Measurements from ENCODE around the gene RFFL.
"Not testable (repeated sequence)": the region's sequence is repeated elsewhere in the genome, so short reads cannot be mapped to it uniquely, and the experiment has no call there.

Gene RFFL

DNA sequence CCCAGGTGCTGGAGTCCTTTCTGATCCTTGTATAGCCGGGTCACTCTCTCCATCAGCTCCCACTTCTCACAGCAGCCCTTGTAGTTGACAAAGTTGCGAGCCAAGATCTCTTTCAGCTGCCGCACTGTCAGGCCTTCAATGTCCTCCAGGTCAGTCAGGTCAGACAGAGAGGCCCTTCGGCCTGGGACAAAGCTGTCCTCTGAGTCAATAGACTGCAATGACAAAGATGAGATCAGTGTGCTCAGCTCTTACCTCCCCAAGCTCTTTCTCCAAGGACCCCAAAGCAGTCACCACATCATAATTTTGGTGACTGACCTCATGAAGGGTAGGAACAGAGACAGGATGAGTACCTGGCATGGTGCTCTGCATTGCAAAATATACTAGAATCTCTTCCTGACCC is 47.1 kb downstream of the RFFL start:
- Histone ChIP-seq H3K27me3 (ENCODE audit: control insufficient read depth, insufficient read depth, low read length) (no peaks in the 10 kb centered on the region), H3K9me3 (ENCODE audit: control insufficient read depth, insufficient read depth, low read length) (no peaks in the 10 kb centered on the region), H3K9ac (ENCODE audit: low read depth, low read length) (no peak overlapping the region), H3K4me1 (ENCODE audit: control insufficient read depth, insufficient read depth, low read length) (no peaks in the 10 kb centered on the region), H3K4me3 (ENCODE audit: low read depth, low read length) (no peak overlapping the region), H3K36me3 (ENCODE audit: control insufficient read depth, insufficient read depth, low read length) (no peaks in the 10 kb centered on the region)

DNA sequence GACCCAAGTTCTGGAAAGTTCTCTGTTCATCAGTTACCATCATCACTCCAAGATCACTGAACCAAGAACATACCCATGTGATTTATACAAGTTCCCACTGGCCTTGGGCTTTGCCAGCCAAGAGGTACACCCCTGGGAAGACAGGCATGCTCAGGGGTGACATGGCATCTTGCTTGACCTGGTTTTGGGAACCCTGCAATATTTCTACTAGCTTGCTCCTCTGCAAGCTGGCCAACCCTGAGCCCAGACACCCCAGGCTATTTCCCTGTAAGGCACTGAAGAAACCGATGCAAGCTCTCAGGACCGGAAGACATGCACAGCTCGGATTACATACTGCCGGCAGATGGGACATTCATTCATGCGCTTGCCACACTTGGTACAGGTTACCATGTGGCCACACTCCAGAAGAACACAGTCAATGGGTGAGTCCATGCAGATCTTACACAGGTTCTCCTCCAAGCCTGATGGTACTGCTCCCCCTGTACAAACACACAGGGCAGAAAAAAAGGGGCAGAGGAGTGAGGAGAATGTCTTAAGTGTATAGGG is 51.8 kb downstream of the RFFL start:
- Histone ChIP-seq H3K9me3 (ENCODE audit: control insufficient read depth, insufficient read depth, low read length) (no peaks in the 10 kb centered on the region), H3K9ac (ENCODE audit: low read depth, low read length) (no peak overlapping the region), H3K27me3 (ENCODE audit: control insufficient read depth, insufficient read depth, low read length) (no peaks in the 10 kb centered on the region), H3K4me1 (ENCODE audit: control insufficient read depth, insufficient read depth, low read length) (no peaks in the 10 kb centered on the region), H3K36me3 (ENCODE audit: control insufficient read depth, insufficient read depth, low read length) (peaks cover 12% of the 10 kb centered on the region), H3K4me3 (ENCODE audit: low read depth, low read length) (no peak overlapping the region)

DNA sequence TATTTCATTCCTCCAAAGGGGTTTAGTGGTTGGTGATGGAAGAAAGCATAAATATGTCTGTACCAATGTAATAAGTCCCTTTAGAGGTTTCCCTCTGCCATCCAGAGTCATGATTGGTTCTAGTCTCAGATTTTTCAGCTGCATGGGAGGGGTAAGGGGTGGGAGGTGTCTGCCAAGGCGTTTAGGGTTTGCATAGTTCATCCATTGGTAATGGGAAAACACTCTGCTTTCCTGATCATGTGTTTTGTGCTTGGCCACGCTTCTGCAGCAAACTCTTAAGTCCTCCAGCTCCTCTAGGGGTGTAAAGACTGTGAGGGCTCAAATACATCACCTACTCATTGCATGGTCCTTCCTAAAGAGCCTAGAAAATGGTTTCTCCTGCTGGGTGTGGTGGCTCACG is 53.4 kb downstream of the RFFL start:
- no peaks in the 10 kb centered on the region for H3K4me1 ChIP-seq (ENCODE audit: control insufficient read depth, insufficient read depth, low read length)
- peaks cover 12% of the 10 kb centered on the region for H3K36me3 ChIP-seq (ENCODE audit: control insufficient read depth, insufficient read depth, low read length)
- H3K4me3 ChIP-seq (ENCODE audit: low read depth, low read length): no peak overlapping the region
- H3K27me3 ChIP-seq (ENCODE audit: control insufficient read depth, insufficient read depth, low read length): no peaks in the 10 kb centered on the region
- H3K9ac ChIP-seq (ENCODE audit: low read depth, low read length): no peak overlapping the region
- H3K9me3 ChIP-seq (ENCODE audit: control insufficient read depth, insufficient read depth, low read length): no peaks in the 10 kb centered on the region

DNA sequence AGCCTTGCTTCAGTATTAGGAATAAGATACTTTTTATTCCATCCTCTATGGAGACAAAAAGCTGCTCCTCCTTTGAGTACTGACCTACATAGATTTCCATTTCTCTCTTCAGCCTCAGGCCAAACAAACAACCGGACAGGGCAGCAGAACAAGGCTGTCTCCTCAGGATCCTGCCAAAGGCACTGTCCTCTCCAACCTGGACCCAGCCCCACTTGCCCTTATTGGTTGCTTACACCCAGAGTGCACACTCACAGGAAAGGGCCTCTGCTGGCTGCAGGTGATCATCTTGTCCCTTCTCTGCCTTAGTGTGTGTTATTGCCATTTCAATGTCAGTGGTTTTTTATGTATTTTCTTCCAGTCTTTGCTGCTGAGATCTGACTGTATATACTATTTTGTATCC is 56.5 kb downstream of the RFFL start:
- Histone ChIP-seq H3K9me3 (ENCODE audit: control insufficient read depth, insufficient read depth, low read length) (no peaks in the 10 kb centered on the region), H3K27me3 (ENCODE audit: control insufficient read depth, insufficient read depth, low read length) (no peaks in the 10 kb centered on the region), H3K36me3 (ENCODE audit: control insufficient read depth, insufficient read depth, low read length) (peaks cover 34% of the 10 kb centered on the region), H3K4me3 (ENCODE audit: low read depth, low read length) (no peak overlapping the region), H3K4me1 (ENCODE audit: control insufficient read depth, insufficient read depth, low read length) (no peaks in the 10 kb centered on the region), H3K9ac (ENCODE audit: low read depth, low read length) (no peak overlapping the region)

DNA sequence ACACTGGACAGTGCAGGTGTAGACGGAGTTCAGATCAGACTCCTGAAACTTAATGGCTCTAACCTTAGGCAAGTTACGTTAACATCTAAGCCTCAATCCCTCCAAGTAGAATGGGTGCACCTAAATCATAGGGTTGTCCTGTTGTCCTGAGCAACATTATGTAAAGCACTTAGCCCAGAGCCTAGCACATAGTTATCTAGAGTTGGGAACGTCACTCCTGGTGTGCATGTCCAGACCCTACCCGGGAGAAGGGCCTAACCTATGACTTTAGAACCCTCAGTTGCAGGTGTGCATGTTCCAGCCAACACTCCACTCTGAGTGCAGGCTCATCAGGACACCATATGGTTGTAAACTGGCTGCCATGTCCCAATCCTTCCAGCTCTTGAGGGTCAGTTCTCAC is 57.2 kb downstream of the RFFL start:
- H3K9ac ChIP-seq (ENCODE audit: low read depth, low read length): no peak overlapping the region
- no peaks in the 10 kb centered on the region for H3K9me3 ChIP-seq (ENCODE audit: control insufficient read depth, insufficient read depth, low read length)
- H3K4me3 ChIP-seq (ENCODE audit: low read depth, low read length): no peak overlapping the region
- peaks cover 41% of the 10 kb centered on the region for H3K36me3 ChIP-seq (ENCODE audit: control insufficient read depth, insufficient read depth, low read length)
- no peaks in the 10 kb centered on the region for H3K4me1 ChIP-seq (ENCODE audit: control insufficient read depth, insufficient read depth, low read length)
- H3K27me3 ChIP-seq (ENCODE audit: control insufficient read depth, insufficient read depth, low read length): no peaks in the 10 kb centered on the region

DNA sequence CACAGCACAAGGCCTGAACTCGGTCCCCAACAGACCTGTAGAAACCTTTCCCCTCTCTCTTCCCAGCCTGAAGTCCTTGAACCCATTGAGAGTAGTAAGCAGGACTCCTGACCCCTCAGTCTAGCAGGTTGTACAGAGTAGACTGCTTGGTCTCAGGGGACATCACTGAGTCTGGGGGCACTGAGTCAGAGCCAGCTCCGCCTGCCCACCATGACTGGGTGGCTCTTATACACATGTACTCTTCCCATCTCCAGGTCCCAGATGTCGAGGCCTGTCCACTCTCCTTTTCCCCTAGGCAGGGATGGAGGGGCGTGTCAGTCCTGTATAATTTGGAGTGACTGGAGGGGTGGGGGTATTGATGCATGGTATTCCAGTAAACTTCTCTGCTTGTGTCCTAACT is 59.7 kb downstream of the RFFL start:
- no peaks in the 10 kb centered on the region for H3K9me3 ChIP-seq (ENCODE audit: control insufficient read depth, insufficient read depth, low read length)
- no peak overlapping the region for H3K9ac ChIP-seq (ENCODE audit: low read depth, low read length)
- peaks cover 50% of the 10 kb centered on the region for H3K36me3 ChIP-seq (ENCODE audit: control insufficient read depth, insufficient read depth, low read length)
- H3K4me1 ChIP-seq (ENCODE audit: control insufficient read depth, insufficient read depth, low read length): no peaks in the 10 kb centered on the region
- H3K4me3 ChIP-seq (ENCODE audit: low read depth, low read length): no peak overlapping the region
- H3K27me3 ChIP-seq (ENCODE audit: control insufficient read depth, insufficient read depth, low read length): no peaks in the 10 kb centered on the region

DNA sequence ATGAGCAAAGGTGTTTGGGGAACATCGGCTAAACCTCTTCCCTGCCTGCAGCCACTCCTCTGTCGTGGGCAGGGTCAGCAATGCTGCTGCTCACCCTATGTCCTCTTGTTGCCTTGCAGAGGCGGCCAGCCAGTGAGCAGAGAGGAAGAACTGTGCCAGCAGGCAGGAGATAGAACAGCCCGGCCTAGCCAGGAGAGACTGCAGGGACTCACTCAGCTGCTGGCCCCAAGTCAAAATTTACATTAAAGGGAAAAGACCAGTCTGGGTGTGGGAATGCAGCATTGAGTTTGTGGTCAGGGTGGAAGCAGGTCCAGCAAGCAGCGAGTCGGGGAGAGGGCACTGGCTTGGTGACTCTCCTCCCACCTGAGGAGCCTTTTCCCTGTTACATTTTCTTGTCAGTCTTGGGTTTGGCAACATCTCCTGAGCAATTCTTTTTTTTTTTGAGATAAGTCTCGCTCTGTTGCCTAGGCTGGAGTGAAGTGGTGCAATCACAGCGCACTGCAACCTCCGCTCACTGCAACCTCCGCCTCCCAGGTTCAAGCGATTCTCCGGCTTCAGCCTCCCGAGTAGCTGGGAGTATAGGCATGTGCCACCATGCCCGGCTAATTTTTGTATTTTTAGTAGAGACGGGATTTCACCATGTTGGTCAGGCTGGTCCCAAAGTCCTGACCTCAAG is 60.5 kb downstream of the RFFL start:
- no peaks in the 10 kb centered on the region for H3K4me1 ChIP-seq (ENCODE audit: control insufficient read depth, insufficient read depth, low read length)
- peaks cover 55% of the 10 kb centered on the region for H3K36me3 ChIP-seq (ENCODE audit: control insufficient read depth, insufficient read depth, low read length)
- H3K9me3 ChIP-seq (ENCODE audit: control insufficient read depth, insufficient read depth, low read length): no peaks in the 10 kb centered on the region

DNA sequence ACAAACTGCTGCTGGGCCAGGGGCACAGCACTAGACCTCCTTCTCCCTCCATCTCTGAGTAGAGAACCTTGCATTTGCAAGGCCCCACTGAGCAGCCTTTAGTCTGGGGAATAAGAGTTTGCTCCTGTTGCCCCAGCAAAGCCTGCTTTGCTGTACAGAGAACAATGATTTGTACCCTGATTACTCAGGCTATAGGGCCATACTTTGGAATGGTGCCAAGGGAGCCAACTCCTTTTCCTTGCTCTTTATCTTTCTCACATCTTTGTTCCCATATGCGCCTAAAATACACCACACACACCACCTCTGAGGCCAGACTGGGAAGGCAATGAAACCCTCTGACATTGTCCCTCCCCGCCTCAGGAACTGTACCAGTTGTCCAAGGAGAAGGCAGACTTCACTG is 62.0 kb downstream of the RFFL start:
- peaks cover 60% of the 10 kb centered on the region for H3K36me3 ChIP-seq (ENCODE audit: control insufficient read depth, insufficient read depth, low read length)
- no peaks in the 10 kb centered on the region for H3K27me3 ChIP-seq (ENCODE audit: control insufficient read depth, insufficient read depth, low read length)
- no peak overlapping the region for H3K4me3 ChIP-seq (ENCODE audit: low read depth, low read length)
- H3K9ac ChIP-seq (ENCODE audit: low read depth, low read length): no peak overlapping the region
- no peaks in the 10 kb centered on the region for H3K9me3 ChIP-seq (ENCODE audit: control insufficient read depth, insufficient read depth, low read length)
- no peaks in the 10 kb centered on the region for H3K4me1 ChIP-seq (ENCODE audit: control insufficient read depth, insufficient read depth, low read length)

More for the DNA sequence above, 60.5 kb downstream of the RFFL start:
- no peaks in the 10 kb centered on the region for H3K27me3 ChIP-seq (ENCODE audit: control insufficient read depth, insufficient read depth, low read length)
- no peak overlapping the region for H3K9ac ChIP-seq (ENCODE audit: low read depth, low read length)
- no peak overlapping the region for H3K4me3 ChIP-seq (ENCODE audit: low read depth, low read length)

DNA sequence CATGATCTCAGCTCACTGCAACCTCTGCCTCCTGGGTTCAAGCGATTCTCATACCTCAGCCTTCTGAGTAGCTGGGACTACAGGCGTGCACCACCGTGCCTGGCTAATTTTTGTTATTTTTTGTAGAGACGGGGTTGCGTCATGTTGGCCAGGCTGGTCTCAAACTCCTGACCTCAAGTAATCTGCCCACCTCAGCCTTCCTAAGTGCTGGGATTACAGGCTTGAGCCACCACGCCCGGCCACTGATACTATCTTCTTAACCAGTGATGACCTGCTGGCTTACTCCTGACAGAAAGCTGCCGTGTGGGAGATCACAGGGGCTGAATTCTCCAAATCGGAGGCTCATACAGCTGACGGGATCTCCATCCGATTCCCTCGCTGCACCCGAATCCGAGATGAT is 62.5 kb downstream of the RFFL start:
- not testable (repeated sequence) for H3K4me1 ChIP-seq (ENCODE audit: control insufficient read depth, insufficient read depth, low read length); H3K9ac ChIP-seq (ENCODE audit: low read depth, low read length); H3K9me3 ChIP-seq (ENCODE audit: control insufficient read depth, insufficient read depth, low read length); H3K27me3 ChIP-seq (ENCODE audit: control insufficient read depth, insufficient read depth, low read length); H3K4me3 ChIP-seq (ENCODE audit: low read depth, low read length)
- peaks cover 65% of the 10 kb centered on the region for H3K36me3 ChIP-seq (ENCODE audit: control insufficient read depth, insufficient read depth, low read length)

DNA sequence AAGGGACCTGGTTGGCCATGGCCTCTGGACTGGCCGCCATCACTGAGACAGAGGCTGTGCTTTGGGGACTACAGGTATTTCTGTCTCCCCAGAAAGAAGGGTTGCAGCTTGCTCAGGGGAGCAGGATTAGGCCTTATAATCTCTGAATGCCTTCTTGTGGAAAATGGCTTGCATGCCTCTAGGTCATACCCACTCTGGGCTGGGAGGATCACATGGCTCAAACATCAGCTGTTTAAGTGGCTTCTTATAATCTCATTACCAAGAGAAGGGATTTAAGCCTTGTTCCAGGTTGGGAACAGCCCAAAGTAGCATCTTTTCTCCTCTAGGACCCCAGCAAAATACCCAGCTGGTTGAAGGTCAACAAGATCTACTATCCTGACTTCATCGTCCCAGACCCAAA is 64.1 kb downstream of the RFFL start:
- Histone ChIP-seq H3K9ac (ENCODE audit: low read depth, low read length) (no peak overlapping the region), H3K36me3 (ENCODE audit: control insufficient read depth, insufficient read depth, low read length) (peaks cover 78% of the 10 kb centered on the region), H3K27me3 (ENCODE audit: control insufficient read depth, insufficient read depth, low read length) (no peaks in the 10 kb centered on the region), H3K4me3 (ENCODE audit: low read depth, low read length) (no peak overlapping the region), H3K4me1 (ENCODE audit: control insufficient read depth, insufficient read depth, low read length) (no peaks in the 10 kb centered on the region), H3K9me3 (ENCODE audit: control insufficient read depth, insufficient read depth, low read length) (no peaks in the 10 kb centered on the region)

DNA sequence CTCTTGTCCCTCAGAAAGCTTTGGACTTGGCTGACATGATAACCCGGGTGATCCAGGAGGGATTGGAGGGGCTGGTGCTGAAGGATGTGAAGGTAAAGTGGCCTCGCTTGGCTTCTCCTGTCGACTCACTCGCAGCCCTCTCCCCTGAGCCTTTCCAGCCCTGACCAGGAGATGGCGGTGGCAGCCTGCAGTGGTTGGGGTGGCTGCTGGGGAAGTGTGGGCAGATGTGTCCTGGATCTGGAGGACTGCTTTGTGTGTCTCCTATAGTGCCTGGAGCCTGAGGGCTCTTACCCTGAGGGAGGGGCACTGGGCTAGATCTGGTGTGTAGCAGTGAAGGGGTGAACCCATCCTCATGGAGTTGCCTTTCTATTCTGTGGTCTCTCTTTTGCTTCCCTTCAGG is 65.3 kb downstream of the RFFL start:
- Histone ChIP-seq H3K9me3 (ENCODE audit: control insufficient read depth, insufficient read depth, low read length) (no peaks in the 10 kb centered on the region), H3K9ac (ENCODE audit: low read depth, low read length) (no peak overlapping the region), H3K4me1 (ENCODE audit: control insufficient read depth, insufficient read depth, low read length) (no peaks in the 10 kb centered on the region), H3K4me3 (ENCODE audit: low read depth, low read length) (no peak overlapping the region), H3K27me3 (ENCODE audit: control insufficient read depth, insufficient read depth, low read length) (no peaks in the 10 kb centered on the region), H3K36me3 (ENCODE audit: control insufficient read depth, insufficient read depth, low read length) (peaks cover 80% of the 10 kb centered on the region)

DNA sequence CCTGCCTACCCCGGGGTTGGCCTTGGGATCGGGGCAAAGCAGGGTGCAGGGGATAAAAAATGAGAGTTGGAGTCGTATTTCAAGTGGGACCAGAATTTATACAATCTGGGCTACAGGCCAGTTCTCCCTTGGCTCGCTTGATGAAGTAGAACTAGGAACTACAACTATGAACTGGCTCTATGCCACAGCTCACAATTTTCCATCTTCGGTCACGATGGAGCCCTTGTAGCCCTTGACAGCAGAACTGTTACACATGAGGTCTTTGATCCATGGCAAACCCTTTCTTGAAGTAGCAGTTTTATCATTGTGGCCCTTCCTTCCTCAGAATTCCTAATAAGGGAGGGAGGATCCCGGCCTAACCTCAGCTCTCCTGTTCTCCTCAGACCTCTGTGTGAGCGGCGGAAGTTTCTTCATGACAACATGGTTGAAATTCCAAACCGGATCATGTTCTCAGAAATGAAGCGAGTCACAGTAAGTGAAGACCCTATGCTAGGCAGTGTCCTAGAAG is 66.1 kb downstream of the RFFL start:
- Histone ChIP-seq H3K4me1 (ENCODE audit: control insufficient read depth, insufficient read depth, low read length) (no peaks in the 10 kb centered on the region), H3K9ac (ENCODE audit: low read depth, low read length) (no peak overlapping the region), H3K27me3 (ENCODE audit: control insufficient read depth, insufficient read depth, low read length) (no peaks in the 10 kb centered on the region), H3K4me3 (ENCODE audit: low read depth, low read length) (no peak overlapping the region), H3K9me3 (ENCODE audit: control insufficient read depth, insufficient read depth, low read length) (no peaks in the 10 kb centered on the region), H3K36me3 (ENCODE audit: control insufficient read depth, insufficient read depth, low read length) (peaks cover 80% of the 10 kb centered on the region)

All from iPS-15b (cell line).